Stomach (tissue), 4 donors: ENCODE data around the gene COBL.

ENCODE experiments used
- CTCF ChIP-seq, 7 experiments: fragments of 450-650 bp in 4 of 7; fragments of 200-600 bp in 3 of 7; sonication (generic) in 3 of 7; IDR thresholded peaks; one replicate each; pipeline ENCODE4 v1.5.1; 2016 to 2019; ENCODE audit warnings: antibody characterized with exemption in 7 of 7, control low read depth in 2 of 7, mild to moderate bottlenecking in 1 of 7
- EP300 ChIP-seq: sonication (generic); formaldehyde crosslinking; IDR thresholded peaks from one replicate; pipeline ENCODE4 v1.6.1; 2017; ENCODE audit warnings: antibody characterized with exemption
- POLR2A ChIP-seq, 4 donors: fragments of 450-650 bp; IDR thresholded peaks; one replicate each; pipeline ENCODE4 v1.6.1; 2016; ENCODE audit warnings: antibody characterized with exemption in 4 of 4, control low read depth in 2 of 4, mild to moderate bottlenecking in 1 of 4, moderate library complexity in 1 of 4

- TF ChIP-seq CTCF (IDR thresholded peaks at IDR 0.05) (no peak), EP300 (no peak), POLR2A (IDR thresholded peaks at IDR 0.05) (no peak)
Measured at GRCh38 chr7:51019891-51020870, 296.4 kb downstream of the COBL start.
